Medulla oblongata (tissue), 1 donor: ENCODE measurements around the gene TTC28.
"Not testable (repeated sequence)": the region's sequence is repeated elsewhere in the genome, so short reads cannot be mapped to it uniquely, and the experiment has no call there.

Source experiments
- DNase-seq: peaks from one replicate; pipeline ENCODE4 v3.0.0-alpha.2; 2015; ENCODE audit errors: extremely low spot score

The TTC28 gene

DNA sequence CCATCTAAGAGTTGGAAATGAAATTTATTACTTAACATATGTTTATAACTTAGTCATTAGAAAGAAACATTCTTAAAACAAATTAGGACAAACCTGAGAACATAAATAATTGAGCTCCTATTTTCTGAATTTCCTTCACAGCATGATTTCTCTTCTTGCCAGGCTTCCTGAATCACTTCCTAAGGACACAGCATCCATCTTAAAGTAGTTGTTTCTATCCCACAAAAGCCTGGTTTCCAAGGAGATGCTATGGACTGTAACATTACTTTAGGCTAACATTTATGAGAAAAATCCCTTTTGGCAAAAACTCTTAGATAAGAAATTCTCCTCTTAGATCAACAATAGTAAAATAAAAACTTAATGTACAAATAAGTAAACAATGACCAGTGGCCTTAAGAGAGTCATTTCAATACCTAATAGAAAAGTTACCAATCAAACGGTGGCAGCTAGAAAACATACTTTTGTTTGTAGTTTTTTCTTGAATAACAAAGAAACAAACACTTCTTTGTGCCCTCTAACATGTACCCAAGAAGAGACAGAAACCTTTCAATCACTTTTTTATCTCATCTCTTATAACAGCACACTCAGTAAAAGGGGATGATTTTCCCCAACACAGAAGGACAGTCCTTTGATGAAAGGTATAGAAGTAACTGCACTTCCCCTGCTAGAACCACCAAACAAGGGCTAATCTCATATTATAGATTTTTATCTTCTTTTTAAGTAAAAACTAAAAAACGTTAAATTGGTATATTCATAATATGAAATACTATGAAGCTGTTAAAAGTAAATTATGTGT is 74.5 kb downstream of the TTC28 start:
- DNase-seq = no peak

- no peak for DNase-seq
Observed at GRCh38 chr22:28601915-28602314, 77.7 kb downstream of the TTC28 start.

- DNase-seq = peak; percentile 79
Observed at GRCh38 chr22:28600546-28601143, 79.0 kb downstream of the TTC28 start.

DNA sequence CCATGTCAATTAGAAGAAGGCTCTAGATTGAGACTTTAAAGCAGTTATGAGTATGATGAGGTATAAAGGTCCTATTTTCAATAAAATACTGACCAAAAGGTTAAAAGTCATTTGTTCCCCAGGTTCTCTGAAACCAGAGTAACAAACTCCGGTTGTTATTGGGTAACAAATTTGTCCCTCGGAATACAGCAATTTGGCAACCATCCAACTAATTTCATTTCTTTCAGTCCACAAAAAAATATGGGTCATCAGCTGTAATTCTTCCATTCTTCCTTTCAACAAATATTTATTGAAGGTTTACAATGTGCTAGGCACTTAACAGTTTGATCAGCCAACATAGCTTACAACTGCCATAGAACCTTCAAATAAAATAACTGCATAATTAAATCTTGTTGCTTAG is 79.9 kb downstream of the TTC28 start:
- no peak for DNase-seq

DNA sequence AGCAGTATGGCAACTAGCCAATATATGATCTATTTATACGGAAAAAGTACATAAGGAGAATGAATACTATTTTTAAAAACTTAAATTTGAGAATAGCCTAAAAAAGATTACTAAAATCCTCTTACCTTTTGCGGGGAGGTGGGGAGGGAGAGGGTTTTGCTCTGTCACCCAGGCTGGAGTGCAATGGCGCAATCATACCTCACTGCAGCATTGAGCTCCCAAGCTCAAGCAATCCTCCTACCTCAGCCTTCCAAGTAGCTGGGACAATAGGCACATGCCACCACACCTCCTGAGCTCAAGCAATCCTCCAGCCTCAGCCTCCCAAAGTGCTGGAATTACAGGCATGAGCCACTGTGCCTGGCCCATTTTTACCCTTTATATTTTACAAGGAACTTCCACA is 82.0 kb downstream of the TTC28 start:
- no peak for DNase-seq

DNA sequence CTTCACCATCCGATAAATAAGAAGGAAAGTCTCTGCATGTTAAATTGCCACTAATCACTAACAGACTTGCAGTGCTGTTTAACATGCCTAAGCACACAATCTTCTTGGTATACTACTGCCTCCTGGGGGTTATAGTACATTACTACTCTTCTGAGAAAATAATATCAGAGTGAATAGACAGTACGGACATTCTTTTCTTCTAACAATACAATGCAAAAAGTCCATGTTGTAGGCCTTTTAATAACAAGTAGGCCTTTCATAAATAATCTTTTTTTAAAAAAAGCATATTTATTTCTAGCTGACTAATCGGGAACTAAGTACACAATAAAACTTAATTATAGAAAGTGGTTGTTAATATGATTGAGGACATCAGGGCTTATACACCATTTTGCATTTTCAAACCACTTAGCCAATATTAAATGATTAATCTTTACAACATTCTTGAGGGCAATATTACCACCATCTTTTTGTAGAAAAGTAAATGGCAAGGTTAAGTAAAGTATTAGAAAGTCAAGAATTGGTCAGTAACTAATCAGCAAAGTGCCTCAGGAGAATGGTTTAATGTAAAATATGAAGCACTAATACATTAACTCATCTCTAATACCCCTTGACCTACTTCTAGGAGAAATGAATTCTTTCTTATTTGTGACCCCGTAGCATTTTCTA is 84.7 kb downstream of the TTC28 start:
- peak; percentile 87 for DNase-seq

GRCh38 chr22:28594076-28594796 is 85.4 kb downstream of the TTC28 start:
- DNase-seq = no peak

GRCh38 chr22:28593299-28593698 is 86.3 kb downstream of the TTC28 start:
- DNase-seq = no peak

DNA sequence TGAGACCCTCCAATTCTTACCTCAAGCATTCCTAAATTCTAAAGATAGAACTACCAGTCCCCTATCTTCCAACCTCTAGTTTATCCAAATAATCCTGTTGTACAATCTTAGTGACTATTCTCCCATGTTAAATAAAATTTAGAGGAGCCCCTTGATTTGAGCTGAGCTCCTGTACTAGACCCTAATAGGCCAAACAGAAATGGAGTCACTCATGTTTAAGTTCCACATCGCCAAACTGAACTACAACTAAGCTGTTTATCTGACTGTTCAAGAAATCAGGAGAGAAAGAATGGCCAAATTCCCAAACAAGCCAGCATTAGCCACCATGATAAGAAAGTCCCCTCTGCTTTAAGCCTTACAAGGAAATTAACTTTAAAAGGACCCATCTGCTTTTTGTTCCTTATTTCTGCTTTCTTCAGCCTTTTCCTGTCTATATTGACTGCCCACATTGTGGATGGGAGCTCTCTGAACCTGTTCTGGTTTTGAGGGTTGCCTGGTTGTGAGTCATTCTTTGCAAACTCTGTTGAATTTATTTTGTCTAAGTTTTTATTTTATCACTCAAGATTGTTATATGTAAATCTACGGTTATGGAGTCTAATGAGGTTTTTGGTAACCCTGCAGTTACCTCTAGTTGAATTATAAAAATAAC is 90.4 kb downstream of the TTC28 start:
- DNase-seq = no peak

- no peak for DNase-seq
Observed at GRCh38 chr22:28585324-28585723, 94.3 kb downstream of the TTC28 start.

- DNase-seq = no peak
Observed at GRCh38 chr22:28582806-28583205, 96.8 kb downstream of the TTC28 start.

DNA sequence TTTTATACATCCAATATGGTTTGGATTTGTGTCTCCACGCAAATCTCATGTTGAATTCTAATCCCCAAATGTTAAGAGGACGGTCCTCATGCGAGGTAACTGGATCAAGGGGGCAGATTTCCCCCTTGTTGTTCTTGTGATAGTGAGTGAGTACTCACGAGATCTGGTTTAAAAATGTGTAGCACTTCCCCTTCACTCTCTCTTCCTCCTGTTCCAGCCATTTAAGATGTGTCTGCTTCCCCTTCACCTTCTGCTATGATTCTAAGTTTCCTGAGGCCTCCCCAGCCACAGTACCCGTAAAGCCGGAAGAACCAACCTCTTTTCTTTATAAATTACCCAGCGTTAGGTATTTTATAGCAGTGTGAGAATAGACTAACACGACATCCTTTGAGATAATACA is 98.6 kb downstream of the TTC28 start:
- DNase-seq = peak; percentile 14

GRCh38 chr22:28576162-28576561 is 103.5 kb downstream of the TTC28 start:
- no peak for DNase-seq

DNA sequence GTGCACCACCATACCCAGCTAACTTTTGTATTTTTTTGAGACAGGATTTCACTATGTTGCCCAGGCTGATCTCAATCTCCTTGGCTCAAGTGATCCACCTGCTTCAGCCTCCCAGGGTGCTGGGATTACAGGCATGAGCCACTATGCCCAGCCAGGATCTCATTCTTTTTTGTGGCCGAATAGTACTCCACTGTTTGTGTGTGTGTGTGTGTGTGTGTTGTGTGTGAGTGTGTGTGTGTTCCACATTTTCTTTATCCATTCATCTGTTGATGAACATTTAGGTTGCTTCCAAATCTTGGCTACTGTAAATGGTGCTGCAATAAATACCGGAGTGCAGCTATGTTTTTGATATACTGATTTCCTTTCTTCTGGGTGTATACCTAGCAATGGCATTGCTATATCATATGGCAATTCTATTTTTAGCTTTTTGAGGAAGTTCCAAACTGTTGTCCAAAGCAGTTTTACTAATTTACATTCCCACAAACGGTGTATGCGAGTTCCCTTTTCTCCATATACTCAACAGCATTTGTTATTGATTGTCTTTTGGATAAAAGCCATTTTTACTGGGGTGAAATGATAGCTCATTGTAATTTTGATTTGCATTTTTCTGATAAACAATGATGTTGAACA is 105.4 kb downstream of the TTC28 start:
- no peak for DNase-seq

- no peak for DNase-seq
Observed at GRCh38 chr22:28570696-28571373, 108.8 kb downstream of the TTC28 start.

GRCh38 chr22:28568974-28569373 is 110.7 kb downstream of the TTC28 start:
- DNase-seq = not testable (repeated sequence)

DNA sequence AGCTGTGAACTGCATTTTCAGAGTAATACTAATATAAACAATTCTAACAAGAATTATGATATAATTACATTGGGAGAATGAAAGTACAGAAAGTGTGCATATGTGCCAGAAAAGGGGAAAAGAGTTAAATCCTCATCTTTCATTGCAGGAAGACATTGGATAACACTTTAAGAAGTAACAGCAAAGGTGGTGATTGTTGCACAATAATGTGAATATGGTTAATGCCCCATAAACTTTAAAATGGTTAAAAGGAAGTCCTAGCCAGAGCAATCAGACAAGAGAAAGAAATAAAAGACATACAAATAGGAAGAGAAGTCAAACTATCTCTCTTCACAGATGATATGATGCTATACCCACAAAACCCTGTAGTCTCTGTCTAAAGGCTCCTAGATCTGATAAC is 111.5 kb downstream of the TTC28 start:
- no peak for DNase-seq

DNA sequence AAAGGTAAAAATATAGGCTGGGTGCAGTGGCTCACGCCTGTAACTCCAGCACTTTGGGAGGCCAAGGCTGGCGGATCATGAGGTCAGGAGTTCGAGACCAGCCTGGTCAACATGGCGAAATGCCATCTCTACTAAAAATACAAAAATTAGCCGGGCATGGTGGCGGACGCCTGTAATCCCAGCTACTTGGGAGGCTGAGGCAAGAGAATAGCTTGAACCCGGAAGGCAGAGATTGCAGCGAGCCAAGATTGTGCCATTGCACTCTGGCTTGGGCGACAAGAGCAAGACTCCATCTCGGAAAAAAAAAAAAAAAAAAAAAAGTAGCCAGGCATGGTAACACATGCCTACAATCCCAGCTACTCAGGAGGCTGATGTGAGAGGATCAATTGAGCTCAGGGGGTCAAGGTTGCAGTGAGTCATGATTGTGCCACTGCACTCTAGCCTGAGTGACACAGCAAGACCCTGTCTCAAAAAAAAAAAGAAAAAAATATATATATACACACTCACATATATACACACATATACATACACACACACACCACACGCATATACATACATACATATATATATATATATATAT is 112.6 kb downstream of the TTC28 start:
- not testable (repeated sequence) for DNase-seq

GRCh38 chr22:28563636-28564035 is 116.0 kb downstream of the TTC28 start:
- no peak for DNase-seq

GRCh38 chr22:28562324-28562723 is 117.3 kb downstream of the TTC28 start:
- no peak for DNase-seq
